Neuronal stem cell (in vitro differentiated cells): Measurements from ENCODE around the gene IQGAP3.

Experiments
- DNase-seq: peaks from one replicate; pipeline ENCODE4 v3.0.0-alpha.2; 2013; ENCODE audit warnings: low spot score
- H2AFZ ChIP-seq: one replicate; pipeline ENCODE4 v1.6.1; 2013; ENCODE audit warnings: mild to moderate bottlenecking, low read length, inconsistent platforms
- H2AK5ac ChIP-seq: 2 replicates; pipeline ENCODE4 v1.6.1; 2013; ENCODE audit warnings: low read depth, mild to moderate bottlenecking, inconsistent platforms, low read length, moderate library complexity, mixed read lengths
- H2BK120ac ChIP-seq: 2 replicates; pipeline ENCODE4 v1.6.1; 2013; ENCODE audit warnings: low read depth, mild to moderate bottlenecking, inconsistent platforms, low read length, moderate library complexity, mixed read lengths
- H2BK12ac ChIP-seq: one replicate; pipeline ENCODE4 v1.6.1; 2013; ENCODE audit warnings: low read length, inconsistent platforms
- H2BK15ac ChIP-seq: 2 replicates; pipeline ENCODE4 v1.6.1; 2013; ENCODE audit warnings: mild to moderate bottlenecking, low read length, inconsistent platforms, mixed read lengths
- H2BK5ac ChIP-seq: one replicate; pipeline ENCODE4 v1.6.1; 2013; ENCODE audit warnings: inconsistent platforms, mild to moderate bottlenecking, low read length, moderate library complexity
- H3K14ac ChIP-seq: one replicate; pipeline ENCODE4 v1.6.1; 2013; ENCODE audit warnings: low read length, inconsistent platforms
- H3K18ac ChIP-seq: 2 replicates; pipeline ENCODE4 v1.6.1; 2013; ENCODE audit warnings: low read length, inconsistent platforms
- H3K23ac ChIP-seq: 2 replicates; pipeline ENCODE4 v1.6.1; 2013; ENCODE audit warnings: low read depth, mild to moderate bottlenecking, mixed read lengths, low read length, inconsistent platforms; ENCODE audit not compliant: poor library complexity
- H3K27ac ChIP-seq: replicated peaks from 3 replicates; pipeline ENCODE4 v1.5.1; 2013; ENCODE audit warnings: low read length, inconsistent platforms
- H3K27me3 ChIP-seq, 3 experiments: 2 replicates each; pipeline ENCODE4 v1.6.1; 2013; ENCODE audit warnings: low read length in 3 of 3, mild to moderate bottlenecking in 2 of 3, inconsistent platforms in 1 of 3, low read depth in 1 of 3, mixed read lengths in 1 of 3, moderate library complexity in 1 of 3; ENCODE audit not compliant: control insufficient read depth in 3 of 3, insufficient read depth in 3 of 3
- H3K36me3 ChIP-seq, 2 donors: replicated peaks in 1 of 2; 2 replicates each; pipeline ENCODE4 v1.6.1; 2013; ENCODE audit warnings: low read length in 2 of 2; ENCODE audit not compliant: control insufficient read depth in 2 of 2, insufficient read depth in 2 of 2
- H3K4ac ChIP-seq: 2 replicates; pipeline ENCODE4 v1.6.1; 2013; ENCODE audit warnings: inconsistent platforms, mild to moderate bottlenecking, low read length, moderate library complexity
- H3K4me1 ChIP-seq, 2 donors: 1 replicate in 1 of 2; 2 replicates in 1 of 2; pipeline ENCODE4 v1.6.1; 2013; ENCODE audit warnings: low read length in 2 of 2, low read depth in 1 of 2; ENCODE audit not compliant: control insufficient read depth in 2 of 2, insufficient read depth in 1 of 2
- H3K4me2 ChIP-seq: one replicate; pipeline ENCODE4 v1.6.1; 2013; ENCODE audit warnings: mild to moderate bottlenecking, low read length, inconsistent platforms; ENCODE audit not compliant: insufficient read depth, poor library complexity, severe bottlenecking
- H3K4me3 ChIP-seq, 2 donors: 2 replicates each; pipeline ENCODE4 v1.5.1; 2013; ENCODE audit warnings: low read length in 2 of 2, mild to moderate bottlenecking in 2 of 2, inconsistent platforms in 1 of 2, moderate library complexity in 1 of 2
- H3K79me1 ChIP-seq: one replicate; pipeline ENCODE4 v1.6.1; 2013; ENCODE audit warnings: low read depth, mild to moderate bottlenecking, inconsistent platforms, low read length, moderate library complexity
- H3K9ac ChIP-seq: one replicate; pipeline ENCODE4 v1.6.1; 2013; ENCODE audit warnings: mild to moderate bottlenecking, low read depth, low read length, inconsistent platforms; ENCODE audit not compliant: poor library complexity
- H3K9me3 ChIP-seq, 2 donors: replicated peaks in 1 of 2; 2 replicates each; pipeline versions ENCODE3 to v1.6.1; 2013; ENCODE audit warnings: low read length in 2 of 2, mild to moderate bottlenecking in 2 of 2, inconsistent platforms in 1 of 2, low read depth in 1 of 2, mixed read lengths in 1 of 2, moderate library complexity in 1 of 2; ENCODE audit not compliant: control insufficient read depth in 2 of 2, insufficient read depth in 1 of 2
- H4K8ac ChIP-seq: one replicate; pipeline ENCODE4 v1.6.1; 2013; ENCODE audit warnings: low read depth, mild to moderate bottlenecking, inconsistent platforms, low read length, moderate library complexity
- H4K91ac ChIP-seq: one replicate; pipeline ENCODE4 v1.6.1; 2013; ENCODE audit warnings: low read length, low read depth, mild to moderate bottlenecking, inconsistent platforms; ENCODE audit not compliant: poor library complexity
- WGBS, 2 donors: extraction: QIAGEN DNeasy Blood & Tissue Kit; methylation state at CpG; one replicate each; pipeline ENCODE4 v1.1.7; 2013; ENCODE audit warnings: missing lambda C conversion rate in 2 of 2, mixed read lengths in 1 of 2; ENCODE audit not compliant: insufficient read length in 2 of 2, insufficient replicate concordance in 1 of 2; ENCODE audit errors: extremely low coverage in 2 of 2; 5-methylcytosine and 5-hydroxymethylcytosine counted together

IQGAP3 gene

GRCh38 chr1:156532374-156532773, 40.0 kb downstream of the IQGAP3 start:
- DNase-seq = no peak
- Histone ChIP-seq H2BK12ac (no peak overlapping the region), H3K36me3 (peaks cover 55 to 98% of the 10 kb centered on the region in 2 donors), H3K79me1 (no peaks in the 10 kb centered on the region), H3K14ac (no peak overlapping the region), H3K27ac (no peak overlapping the region), H2BK5ac (no peak overlapping the region), H3K23ac (no peak overlapping the region), H2AFZ (no peak overlapping the region), H2BK120ac (no peak overlapping the region), H4K8ac (no peak overlapping the region), H2BK15ac (no peak overlapping the region), H3K9ac (no peak overlapping the region), H3K4me1 (no peaks in the 10 kb centered on the region), H3K9me3 (peaks cover 0 to 5% of the 10 kb centered on the region in 2 donors), H3K4me3 (no peak overlapping the region), H4K91ac (no peak overlapping the region), H3K4me2 (no peak overlapping the region), H3K27me3 (no peaks in the 10 kb centered on the region), H3K18ac (no peak overlapping the region), H2AK5ac (no peak overlapping the region), H3K4ac (no peak overlapping the region)
- no CpG with 5 or more reads among the region's 4 CpGs for WGBS, 2 donors

GRCh38 chr1:156530006-156530405, 42.4 kb downstream of the IQGAP3 start:
- no peak overlapping the region for H2AFZ ChIP-seq
- no peak overlapping the region for H4K8ac ChIP-seq
- H2BK15ac ChIP-seq = no peak overlapping the region
- peaks cover 2% of the 10 kb centered on the region for H3K79me1 ChIP-seq
- no peak overlapping the region for H3K14ac ChIP-seq
- no peak overlapping the region for H2BK5ac ChIP-seq
- H2BK120ac ChIP-seq = no peak overlapping the region
- no peaks in the 10 kb centered on the region for H3K4me1 ChIP-seq
- no peaks in the 10 kb centered on the region for H3K27me3 ChIP-seq
- H3K23ac ChIP-seq = no peak overlapping the region
- no peak overlapping the region for H3K4ac ChIP-seq
- H3K4me2 ChIP-seq = no peak overlapping the region
- peaks cover 53 to 96% of the 10 kb centered on the region in 2 donors for H3K36me3 ChIP-seq
- WGBS, 2 donors = no CpG with 5 or more reads among the region's 18 CpGs
- peak overlapping the region; percentile 34 for H3K9ac ChIP-seq
- H3K27ac ChIP-seq = no peak overlapping the region
- no peak for DNase-seq
- H3K4me3 ChIP-seq = no peak overlapping the region
- H2BK12ac ChIP-seq = no peak overlapping the region
- H3K9me3 ChIP-seq = peaks cover 0 to 5% of the 10 kb centered on the region in 2 donors
- H4K91ac ChIP-seq = no peak overlapping the region
- no peak overlapping the region for H2AK5ac ChIP-seq
- no peak overlapping the region for H3K18ac ChIP-seq

DNA sequence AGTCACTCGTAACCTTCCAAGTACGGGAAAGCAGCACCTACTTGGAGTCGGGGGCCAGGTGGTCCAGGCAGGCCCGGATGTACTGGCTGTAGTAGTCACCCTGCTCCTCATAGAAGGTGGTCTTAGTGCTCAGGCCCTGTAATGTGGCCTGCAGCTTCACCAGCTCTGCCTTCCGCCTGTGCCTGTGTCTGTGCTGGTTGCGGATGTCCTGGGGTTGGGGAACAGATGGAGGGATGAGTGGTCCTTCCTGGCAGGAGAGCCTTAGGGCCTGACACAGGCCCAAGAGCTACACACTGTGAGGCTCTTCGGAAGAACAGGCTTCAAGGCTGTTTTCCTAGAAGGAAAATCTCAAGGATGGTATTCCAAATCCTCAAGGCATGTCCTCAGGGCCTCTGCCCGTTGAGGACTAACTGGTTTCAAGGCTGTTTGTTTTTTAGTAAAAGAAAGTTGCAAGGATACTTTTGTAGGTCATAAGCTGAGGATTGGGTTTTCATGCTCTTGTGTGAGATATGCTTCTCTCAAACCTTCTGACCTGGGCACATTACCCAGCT, 43.4 kb downstream of the IQGAP3 start:
- Histone ChIP-seq H3K4ac (no peak overlapping the region), H2AFZ (no peak overlapping the region), H3K4me1 (no peaks in the 10 kb centered on the region), H3K23ac (no peak overlapping the region), H4K8ac (no peak overlapping the region), H4K91ac (no peak overlapping the region), H3K18ac (no peak overlapping the region), H2AK5ac (no peak overlapping the region), H2BK5ac (no peak overlapping the region), H3K4me2 (no peak overlapping the region), H3K14ac (no peak overlapping the region), H3K9me3 (peaks cover 0 to 5% of the 10 kb centered on the region in 2 donors), H3K27ac (no peak overlapping the region), H3K4me3 (no peak overlapping the region), H3K36me3 (peaks cover 47 to 95% of the 10 kb centered on the region in 2 donors), H3K27me3 (no peaks in the 10 kb centered on the region), H3K9ac (no peak overlapping the region), H2BK120ac (no peak overlapping the region), H2BK15ac (no peak overlapping the region), H3K79me1 (peaks cover 2% of the 10 kb centered on the region), H2BK12ac (no peak overlapping the region)
- no peak for DNase-seq
- whole genome bisulfite sequencing, 2 donors = no CpG with 5 or more reads among the region's 8 CpGs

- H2BK15ac ChIP-seq = no peak overlapping the region
- H3K36me3 ChIP-seq = peaks cover 41 to 88% of the 10 kb centered on the region in 2 donors
- no peak overlapping the region for H2BK5ac ChIP-seq
- no peak overlapping the region for H2AFZ ChIP-seq
- no peak overlapping the region for H3K4me3 ChIP-seq
- H4K91ac ChIP-seq = no peak overlapping the region
- H3K23ac ChIP-seq = no peak overlapping the region
- no peaks in the 10 kb centered on the region for H3K27me3 ChIP-seq
- WGBS, 2 donors = no CpG with 5 or more reads among the region's 5 CpGs
- no peak overlapping the region for H3K9ac ChIP-seq
- H3K4me1 ChIP-seq = no peaks in the 10 kb centered on the region
- no peak overlapping the region for H3K27ac ChIP-seq
- no peak for DNase-seq
- no peak overlapping the region for H2BK12ac ChIP-seq
- H2AK5ac ChIP-seq = no peak overlapping the region
- no peak overlapping the region for H2BK120ac ChIP-seq
- peaks cover 0 to 5% of the 10 kb centered on the region in 2 donors for H3K9me3 ChIP-seq
- peaks cover 2% of the 10 kb centered on the region for H3K79me1 ChIP-seq
- H3K14ac ChIP-seq = no peak overlapping the region
- H4K8ac ChIP-seq = no peak overlapping the region
- no peak overlapping the region for H3K4me2 ChIP-seq
- no peak overlapping the region for H3K4ac ChIP-seq
- H3K18ac ChIP-seq = no peak overlapping the region
These were observed 44.1 kb downstream of the IQGAP3 start for GRCh38 chr1:156528231-156528630.
